Duodenal mucosa (tissue), 2 donors: ENCODE data around the gene COQ8B.

Source experiments
- H3K27ac ChIP-seq: one replicate; pipeline ENCODE4 v1.7.0; 2013; ENCODE audit warnings: low read depth, low read length
- H3K27me3 ChIP-seq, 2 donors: one replicate each; pipeline ENCODE4 v1.7.0; 2013; ENCODE audit warnings: low read length in 2 of 2, control low read depth in 1 of 2; ENCODE audit not compliant: insufficient read depth in 2 of 2, control insufficient read depth in 1 of 2
- H3K36me3 ChIP-seq, 2 donors: one replicate each; pipeline ENCODE4 v1.7.0; 2013; ENCODE audit warnings: low read length in 2 of 2, control low read depth in 1 of 2; ENCODE audit not compliant: insufficient read depth in 2 of 2, control insufficient read depth in 1 of 2
- H3K4me1 ChIP-seq, 2 donors: one replicate each; pipeline ENCODE4 v1.7.0; 2013; ENCODE audit warnings: low read length in 2 of 2, control low read depth in 1 of 2; ENCODE audit not compliant: insufficient read depth in 2 of 2, control insufficient read depth in 1 of 2
- H3K4me3 ChIP-seq, 2 donors: one replicate each; pipeline ENCODE4 v1.7.0; 2013; ENCODE audit warnings: low read length in 2 of 2, low read depth in 1 of 2
- H3K9ac ChIP-seq, 2 donors: one replicate each; pipeline ENCODE4 v1.7.0; 2013; ENCODE audit warnings: low read length in 2 of 2, low read depth in 1 of 2
- H3K9me3 ChIP-seq, 2 donors: one replicate each; pipeline ENCODE4 v1.7.0; 2013; ENCODE audit warnings: low read length in 2 of 2, control low read depth in 1 of 2; ENCODE audit not compliant: control insufficient read depth in 1 of 2

The COQ8B gene

GRCh38 chr19:40685563-40685962 is 31.1 kb downstream of the COQ8B start:
- Histone ChIP-seq H3K27ac (no peak overlapping the region), H3K9ac (no peak overlapping the region), H3K36me3 (peaks cover 16 to 28% of the 10 kb centered on the region in 2 donors), H3K9me3 (no peaks in the 10 kb centered on the region), H3K4me1 (peaks cover 0 to 25% of the 10 kb centered on the region in 2 donors), H3K4me3 (no peak overlapping the region), H3K27me3 (no peaks in the 10 kb centered on the region)

DNA sequence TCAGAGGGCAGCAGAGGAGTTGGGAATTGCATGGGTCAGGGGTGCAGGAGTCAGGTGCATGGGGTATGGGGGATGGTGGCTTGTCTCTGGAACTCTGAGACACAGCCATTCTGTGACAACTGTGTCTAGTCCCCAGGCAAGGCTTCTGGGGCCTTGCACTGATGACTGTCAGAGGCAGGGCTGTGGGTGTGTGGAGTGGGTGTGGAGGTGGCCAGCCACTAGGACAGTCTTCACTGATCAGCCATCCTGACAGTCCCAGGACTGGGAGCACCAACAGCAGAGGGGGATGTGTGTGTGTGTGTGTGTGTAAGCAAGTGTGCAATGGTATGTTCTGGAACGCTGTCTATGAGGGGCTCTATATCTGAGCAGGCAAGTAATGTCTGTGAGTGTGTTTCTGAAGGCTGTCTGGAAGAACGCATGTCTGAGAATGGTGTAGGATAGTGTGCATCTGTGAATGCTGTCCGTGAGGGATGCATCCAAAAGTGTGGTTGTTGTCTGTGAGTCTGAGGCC is 31.6 kb downstream of the COQ8B start:
- Histone ChIP-seq H3K27ac (no peak overlapping the region), H3K27me3 (no peaks in the 10 kb centered on the region), H3K9me3 (no peaks in the 10 kb centered on the region), H3K4me3 (no peak overlapping the region), H3K4me1 (peaks cover 0 to 24% of the 10 kb centered on the region in 2 donors), H3K9ac (no peak overlapping the region), H3K36me3 (peaks cover 16 to 28% of the 10 kb centered on the region in 2 donors)

DNA sequence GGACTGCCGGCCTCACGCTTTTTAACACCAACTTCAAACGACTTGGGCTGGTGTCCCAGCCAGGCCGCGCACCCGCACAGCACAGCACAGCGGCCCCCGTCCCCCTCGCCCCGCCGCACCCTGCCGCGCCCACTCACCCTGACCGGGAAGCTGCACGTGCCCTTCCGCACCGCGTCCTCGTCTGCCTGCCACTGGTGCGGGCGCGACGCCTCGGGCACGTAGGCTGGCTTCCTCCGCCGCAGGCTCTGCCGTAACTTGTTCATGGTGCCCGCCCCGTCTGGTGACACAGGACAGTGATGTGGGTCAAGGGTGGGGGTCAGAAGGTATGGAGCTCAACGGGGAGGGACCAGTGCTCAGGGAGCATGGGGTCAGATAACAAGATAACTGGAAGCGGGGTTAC is 32.4 kb downstream of the COQ8B start:
- Histone ChIP-seq H3K4me3 (no peak overlapping the region), H3K27me3 (no peaks in the 10 kb centered on the region), H3K4me1 (peaks cover 0 to 18% of the 10 kb centered on the region in 2 donors), H3K36me3 (peaks cover 16 to 28% of the 10 kb centered on the region in 2 donors), H3K9me3 (no peaks in the 10 kb centered on the region), H3K9ac (no peak overlapping the region), H3K27ac (no peak overlapping the region)

GRCh38 chr19:40683437-40683836 is 33.2 kb downstream of the COQ8B start:
- Histone ChIP-seq H3K27me3 (no peaks in the 10 kb centered on the region), H3K9me3 (no peaks in the 10 kb centered on the region), H3K4me3 (no peak overlapping the region), H3K9ac (no peak overlapping the region), H3K27ac (no peak overlapping the region), H3K36me3 (peaks cover 16 to 33% of the 10 kb centered on the region in 2 donors), H3K4me1 (peaks cover 0 to 9% of the 10 kb centered on the region in 2 donors)

- Histone ChIP-seq H3K4me3 (no peak overlapping the region), H3K36me3 (peaks cover 16 to 42% of the 10 kb centered on the region in 2 donors), H3K9me3 (no peaks in the 10 kb centered on the region), H3K4me1 (peaks cover 0 to under 1% of the 10 kb centered on the region in 2 donors), H3K9ac (no peak overlapping the region), H3K27me3 (no peaks in the 10 kb centered on the region), H3K27ac (no peak overlapping the region)
Observed at GRCh38 chr19:40682431-40682964, 34.2 kb downstream of the COQ8B start.

DNA sequence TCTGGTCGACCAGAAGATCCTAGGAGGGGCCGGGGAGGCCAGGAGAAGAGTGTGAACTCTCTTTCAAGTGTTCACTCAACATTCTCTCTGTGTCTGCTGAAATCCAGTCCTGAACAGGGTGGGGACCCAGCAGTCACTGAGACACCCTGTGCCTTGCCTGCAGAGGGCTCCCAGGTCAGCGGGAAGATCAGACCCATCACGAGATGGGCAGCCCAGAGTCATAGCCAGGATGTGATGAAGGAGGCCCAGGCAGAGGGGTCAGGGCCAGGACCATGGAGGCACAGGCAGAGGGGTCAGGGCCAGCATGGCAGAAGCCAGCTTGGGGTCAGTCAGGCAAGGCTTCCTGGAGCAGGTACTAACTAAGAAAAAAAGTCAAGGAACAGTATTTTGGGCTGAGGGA is 35.6 kb downstream of the COQ8B start:
- peaks cover 16 to 48% of the 10 kb centered on the region in 2 donors for H3K36me3 ChIP-seq
- H3K27ac ChIP-seq: no peak overlapping the region
- no peaks in the 10 kb centered on the region for H3K27me3 ChIP-seq
- no peaks in the 10 kb centered on the region for H3K9me3 ChIP-seq
- H3K4me1 ChIP-seq: no peaks in the 10 kb centered on the region
- no peak overlapping the region for H3K4me3 ChIP-seq
- no peak overlapping the region for H3K9ac ChIP-seq

DNA sequence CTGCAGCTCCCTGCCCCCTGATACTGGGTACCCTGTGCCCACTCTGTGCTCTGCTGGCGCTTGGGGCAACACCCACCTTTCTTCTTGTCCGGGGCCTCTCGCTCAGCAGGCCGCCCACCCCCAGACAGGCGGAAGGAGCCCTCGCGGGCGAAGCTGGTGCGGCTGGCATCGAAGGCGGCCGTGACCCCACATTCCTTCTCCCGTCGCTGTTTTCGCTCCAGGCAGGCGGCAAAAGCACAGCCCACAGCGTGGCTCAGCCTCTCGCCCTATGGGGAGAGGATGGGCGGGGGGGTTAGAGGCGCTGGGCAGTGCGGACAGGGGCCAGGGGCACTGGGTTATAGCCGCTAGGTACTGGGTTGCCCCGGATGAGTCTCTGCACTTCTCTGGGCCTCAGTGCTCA is 39.5 kb downstream of the COQ8B start:
- no peak overlapping the region for H3K27ac ChIP-seq
- no peak overlapping the region for H3K4me3 ChIP-seq
- H3K9ac ChIP-seq: no peak overlapping the region
- no peaks in the 10 kb centered on the region for H3K4me1 ChIP-seq
- peaks cover 16 to 53% of the 10 kb centered on the region in 2 donors for H3K36me3 ChIP-seq
- H3K9me3 ChIP-seq: no peaks in the 10 kb centered on the region
- H3K27me3 ChIP-seq: no peaks in the 10 kb centered on the region

GRCh38 chr19:40674291-40674690 is 42.4 kb downstream of the COQ8B start:
- Histone ChIP-seq H3K27me3 (no peaks in the 10 kb centered on the region), H3K27ac (no peak overlapping the region), H3K4me1 (no peaks in the 10 kb centered on the region), H3K36me3 (peaks cover 28 to 69% of the 10 kb centered on the region in 2 donors), H3K9ac (no peak overlapping the region), H3K4me3 (no peak overlapping the region), H3K9me3 (no peaks in the 10 kb centered on the region)

DNA sequence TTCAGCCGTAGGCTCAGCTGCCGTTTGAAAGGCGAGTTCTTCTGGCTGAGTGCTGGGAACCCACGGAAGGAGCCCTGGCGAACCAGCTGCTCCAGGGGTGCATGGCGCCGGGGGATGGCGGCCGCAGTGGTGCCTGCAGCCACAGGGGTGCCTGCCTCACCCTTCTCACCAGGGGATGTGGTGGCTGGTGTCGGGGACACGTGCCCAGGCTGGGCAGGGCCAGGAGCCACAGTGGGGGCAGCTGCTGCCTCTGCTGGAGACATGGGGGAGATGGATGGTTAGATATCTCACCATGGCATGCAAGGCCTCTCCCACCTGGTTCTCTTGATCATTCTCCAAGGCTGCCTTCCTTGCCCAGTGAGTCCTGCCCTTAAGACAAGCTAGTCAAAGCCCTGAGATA is 43.3 kb downstream of the COQ8B start:
- no peaks in the 10 kb centered on the region for H3K9me3 ChIP-seq
- H3K27me3 ChIP-seq: no peaks in the 10 kb centered on the region
- no peaks in the 10 kb centered on the region for H3K4me1 ChIP-seq
- H3K27ac ChIP-seq: no peak overlapping the region
- H3K9ac ChIP-seq: no peak overlapping the region
- H3K4me3 ChIP-seq: no peak overlapping the region
- H3K36me3 ChIP-seq: peaks cover 35 to 71% of the 10 kb centered on the region in 2 donors

DNA sequence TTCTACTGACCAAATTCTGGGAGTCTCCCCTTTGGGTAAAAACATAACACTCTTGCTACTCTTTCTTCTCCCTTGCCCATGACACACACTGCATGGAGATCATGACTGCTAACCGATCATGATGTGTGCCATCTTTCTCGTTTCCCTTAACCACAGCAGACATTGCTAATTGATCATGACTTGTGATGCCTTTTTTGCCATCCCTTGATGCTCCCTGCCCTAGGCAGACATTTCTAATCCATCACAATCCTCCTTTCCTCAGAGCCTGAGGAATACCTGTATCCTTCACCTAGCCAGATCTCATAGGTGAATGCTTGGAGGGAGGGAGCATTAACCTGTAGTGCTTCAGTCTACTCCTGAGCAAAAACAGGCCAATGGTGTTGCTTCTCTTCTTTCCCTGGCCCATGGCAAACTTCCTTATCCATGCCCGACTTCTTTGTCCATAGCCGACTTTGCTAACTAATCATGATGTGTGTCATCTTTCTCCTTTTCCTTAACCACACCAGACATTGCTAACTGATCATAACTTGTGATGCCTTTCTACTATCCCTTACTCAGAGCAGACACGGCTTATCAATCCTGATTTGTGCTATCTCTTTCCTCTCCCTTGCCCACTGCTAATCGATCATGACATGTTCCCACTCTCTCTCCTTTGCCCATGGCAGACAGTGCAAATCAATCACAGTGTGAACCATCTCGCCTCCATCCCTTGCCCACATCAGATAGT is 44.0 kb downstream of the COQ8B start:
- no peaks in the 10 kb centered on the region for H3K4me1 ChIP-seq
- no peaks in the 10 kb centered on the region for H3K9me3 ChIP-seq
- H3K27me3 ChIP-seq: no peaks in the 10 kb centered on the region
- no peak overlapping the region for H3K9ac ChIP-seq
- no peak overlapping the region for H3K4me3 ChIP-seq
- H3K36me3 ChIP-seq: peaks cover 35 to 64% of the 10 kb centered on the region in 2 donors
- H3K27ac ChIP-seq: no peak overlapping the region
